ENCODE data around the gene SMIM44.
"Not testable (repeated sequence)": the region's sequence is repeated elsewhere in the genome, so short reads cannot be mapped to it uniquely, and the experiment has no call there.

SMIM44 gene

DNA sequence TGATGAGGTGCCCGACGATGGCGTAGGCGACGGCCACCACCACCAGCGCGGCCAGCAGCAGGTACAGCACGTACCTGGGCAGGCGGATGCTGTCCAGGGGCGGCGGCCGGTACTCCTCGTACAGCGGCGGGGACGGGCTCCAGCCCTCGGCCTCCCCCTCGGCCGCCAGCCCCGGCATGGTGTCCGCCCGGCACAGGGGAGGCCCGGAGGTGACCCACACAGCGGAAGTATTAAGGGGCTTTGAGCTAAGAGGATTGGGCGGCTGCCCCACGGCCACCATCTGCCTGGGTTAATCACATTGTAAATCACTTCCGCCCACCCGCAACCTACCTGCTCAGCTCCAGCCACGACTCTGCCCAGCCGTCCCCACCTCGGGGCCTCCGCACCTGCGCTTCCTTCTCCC lies at the start of gene SMIM44:
Gene SMIM44 (minus strand): TSS at position 216 of the 403 bp plus-strand sequence. CDS start 38 bp downstream, at position 178.
- no peak for DNase-seq

DNA sequence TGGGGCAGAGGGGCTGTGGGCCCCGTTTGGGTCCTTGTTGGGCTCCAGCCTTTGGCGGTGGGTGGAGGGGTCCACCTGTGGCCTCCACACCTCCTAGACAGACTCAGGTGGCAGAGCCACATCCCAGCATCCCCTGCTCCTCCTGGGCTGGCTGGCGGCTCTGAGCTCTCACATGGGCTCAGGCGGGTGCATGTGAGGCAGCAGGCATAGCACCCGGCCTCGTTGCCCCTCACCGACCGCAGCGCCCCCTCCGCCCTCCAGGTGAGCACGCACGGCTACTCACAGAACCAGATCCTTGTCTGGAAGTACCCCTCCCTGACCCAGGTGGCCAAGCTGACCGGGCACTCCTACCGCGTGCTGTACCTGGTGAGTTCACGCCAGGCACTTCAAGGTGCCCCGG lies 49.8 kb upstream of the SMIM44 start:
- no peak for DNase-seq

DNA sequence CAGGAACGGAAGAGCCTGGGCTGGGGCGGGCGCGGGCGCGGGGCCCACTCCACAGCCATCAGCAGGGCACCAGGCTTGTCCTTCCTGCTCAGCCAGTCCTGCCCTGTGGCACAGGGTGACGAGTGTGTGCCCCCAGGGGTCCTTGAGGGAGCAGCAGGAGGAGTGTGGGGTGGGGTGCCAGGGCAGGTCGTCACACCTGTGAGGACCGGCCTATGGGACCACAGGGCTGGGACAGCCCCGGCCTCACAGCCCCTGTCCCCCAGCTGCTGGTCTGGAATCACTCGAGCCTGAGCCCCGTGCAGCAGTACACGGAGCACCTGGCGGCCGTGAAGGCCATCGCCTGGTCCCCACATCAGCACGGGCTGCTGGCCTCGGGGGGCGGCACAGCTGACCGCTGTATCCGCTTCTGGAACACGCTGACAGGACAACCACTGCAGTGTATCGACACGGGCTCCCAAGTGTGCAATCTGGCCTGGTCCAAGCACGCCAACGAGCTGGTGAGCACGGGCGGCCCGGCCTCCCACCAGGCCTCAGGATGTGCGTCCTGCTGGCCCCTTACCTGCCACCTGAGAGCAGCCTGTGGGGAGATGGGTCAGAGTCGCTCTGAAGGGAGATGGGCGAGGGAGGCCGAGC lies 49.0 kb upstream of the SMIM44 start:
- no peak for DNase-seq

DNA sequence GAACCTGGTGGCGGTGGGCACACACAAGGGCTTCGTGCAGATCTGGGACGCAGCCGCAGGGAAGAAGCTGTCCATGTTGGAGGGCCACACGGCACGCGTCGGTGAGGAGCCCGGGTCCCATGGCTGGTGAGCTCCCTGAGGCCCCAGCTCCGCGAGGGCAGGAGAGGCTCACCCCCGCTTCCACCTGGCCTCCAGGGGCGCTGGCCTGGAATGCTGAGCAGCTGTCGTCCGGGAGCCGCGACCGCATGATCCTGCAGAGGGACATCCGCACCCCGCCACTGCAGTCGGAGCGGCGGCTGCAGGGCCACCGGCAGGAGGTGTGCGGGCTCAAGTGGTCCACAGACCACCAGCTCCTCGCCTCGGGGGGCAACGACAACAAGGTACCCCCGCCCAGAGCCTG lies 48.5 kb upstream of the SMIM44 start:
- DNase-seq, result no peak

DNA sequence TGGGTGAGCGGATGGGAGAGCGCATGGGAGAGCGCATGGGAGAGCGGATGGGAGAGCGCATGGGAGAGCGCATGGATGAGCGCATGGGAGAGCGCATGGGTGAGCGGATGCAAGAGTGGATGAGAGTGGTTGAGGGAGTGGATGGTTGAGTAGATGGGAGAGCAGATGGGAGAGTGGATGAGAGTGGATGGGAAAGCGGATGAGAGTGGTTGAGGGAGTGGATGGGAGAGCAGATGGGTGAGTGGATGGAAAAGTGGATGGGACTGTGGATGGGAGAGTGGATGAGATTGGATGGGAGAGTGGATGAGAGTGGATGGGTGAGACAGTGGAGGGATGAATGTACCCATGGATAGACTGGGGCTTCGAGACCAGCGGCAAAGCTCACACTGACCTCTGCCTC lies 47.1 kb upstream of the SMIM44 start:
- no peak for DNase-seq

DNA sequence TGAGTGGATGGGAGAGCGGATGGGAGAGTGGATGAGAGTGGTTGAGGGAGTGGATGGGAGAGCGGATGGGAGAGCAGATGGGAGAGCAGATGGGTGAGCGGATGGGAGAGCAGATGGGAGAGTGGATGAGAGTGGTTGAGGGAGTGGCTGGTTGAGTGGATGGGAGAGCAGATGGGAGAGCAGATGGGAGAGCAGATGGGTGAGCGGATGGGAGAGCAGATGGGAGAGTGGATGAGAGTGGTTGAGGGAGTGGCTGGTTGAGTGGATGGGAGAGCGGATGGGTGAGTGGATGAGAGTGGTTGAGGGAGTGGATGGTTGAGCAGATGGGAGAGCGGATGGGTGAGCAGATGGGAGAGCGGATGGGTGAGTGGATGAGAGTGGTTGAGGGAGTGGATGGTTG lies 46.1 kb upstream of the SMIM44 start:
- not testable (repeated sequence) for DNase-seq

DNA sequence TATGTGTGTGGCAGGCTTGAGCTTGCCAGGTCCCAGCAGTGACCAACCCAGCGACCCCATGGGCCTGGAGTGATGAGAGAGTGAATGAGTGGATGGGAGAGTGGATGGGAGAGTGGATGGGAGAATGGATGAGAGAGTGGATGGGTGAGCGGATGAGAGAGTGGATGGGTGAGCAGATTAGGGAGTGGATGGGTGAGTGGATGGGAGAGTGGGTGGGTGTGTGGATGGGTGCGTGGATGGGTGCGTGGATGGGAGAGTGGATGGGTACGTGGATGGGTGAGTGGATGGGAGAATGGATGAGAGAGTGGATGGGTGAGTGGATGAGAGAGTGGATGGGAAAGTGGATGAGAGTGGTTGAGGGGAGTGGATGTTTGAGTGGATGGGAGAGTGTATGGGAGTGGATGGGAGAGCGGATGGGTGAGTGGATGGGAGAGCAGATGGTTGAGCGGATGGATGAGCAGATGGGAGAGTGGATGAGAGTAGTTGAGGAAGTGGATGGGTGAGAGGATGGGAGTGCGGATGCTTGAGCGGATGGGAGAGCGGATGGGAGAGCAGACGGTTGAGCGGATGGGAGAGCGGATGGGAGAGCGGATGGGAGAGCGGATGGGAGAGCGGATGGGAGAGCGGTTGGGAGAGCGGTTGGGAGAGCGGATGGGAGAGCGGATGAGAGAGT lies 45.4 kb upstream of the SMIM44 start:
- no peak for DNase-seq

DNA sequence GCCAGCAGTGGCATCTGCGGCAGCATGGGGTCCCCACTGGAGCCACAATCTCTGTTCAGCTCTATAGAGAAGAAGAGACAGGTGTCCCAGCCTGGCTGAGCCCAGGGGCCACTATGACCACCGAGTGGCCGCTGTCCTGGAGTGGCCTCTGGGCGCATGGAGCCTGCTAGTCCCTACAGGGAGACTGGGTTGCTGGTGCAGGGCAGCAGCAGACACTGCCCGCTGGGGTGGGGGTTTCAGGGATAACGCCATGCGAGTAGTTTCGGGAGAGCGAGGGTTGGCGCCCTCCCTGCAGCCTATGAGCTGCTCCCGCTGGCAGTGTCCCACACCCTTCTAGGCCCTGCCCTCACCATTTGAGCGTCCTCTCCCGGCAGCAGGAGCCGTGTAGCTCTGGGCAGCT lies 44.8 kb upstream of the SMIM44 start:
- no peak for DNase-seq

DNA sequence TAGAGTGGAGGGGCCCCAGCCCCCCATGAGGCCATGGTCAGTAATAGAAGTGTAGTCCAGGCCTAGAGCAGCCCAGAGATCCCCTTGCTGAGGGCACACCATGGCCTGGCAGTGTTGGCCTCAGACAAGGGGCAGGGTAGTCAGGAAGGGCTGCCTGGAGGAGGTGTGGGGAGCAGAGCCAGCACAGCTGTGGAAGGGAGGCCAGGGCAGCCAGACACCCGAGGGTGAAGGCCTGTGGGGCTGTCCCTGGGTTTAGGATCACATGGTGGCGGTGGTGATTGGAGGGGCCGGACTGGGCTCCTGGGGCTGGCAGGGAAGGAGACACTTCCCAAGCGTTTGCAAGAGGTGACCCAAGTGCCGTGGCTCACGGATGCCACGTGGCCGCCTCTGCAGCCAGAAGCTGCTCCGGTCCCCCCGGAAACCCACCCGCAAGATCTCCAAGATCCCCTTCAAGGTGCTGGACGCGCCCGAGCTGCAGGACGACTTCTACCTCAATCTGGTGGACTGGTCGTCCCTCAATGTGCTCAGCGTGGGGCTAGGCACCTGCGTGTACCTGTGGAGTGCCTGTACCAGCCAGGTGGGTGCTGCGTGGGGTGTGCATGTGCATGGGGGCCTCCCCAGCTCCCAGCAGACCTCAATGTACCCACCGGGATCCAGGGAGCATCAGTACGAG lies 44.1 kb upstream of the SMIM44 start:
- DNase-seq, result no peak

DNA sequence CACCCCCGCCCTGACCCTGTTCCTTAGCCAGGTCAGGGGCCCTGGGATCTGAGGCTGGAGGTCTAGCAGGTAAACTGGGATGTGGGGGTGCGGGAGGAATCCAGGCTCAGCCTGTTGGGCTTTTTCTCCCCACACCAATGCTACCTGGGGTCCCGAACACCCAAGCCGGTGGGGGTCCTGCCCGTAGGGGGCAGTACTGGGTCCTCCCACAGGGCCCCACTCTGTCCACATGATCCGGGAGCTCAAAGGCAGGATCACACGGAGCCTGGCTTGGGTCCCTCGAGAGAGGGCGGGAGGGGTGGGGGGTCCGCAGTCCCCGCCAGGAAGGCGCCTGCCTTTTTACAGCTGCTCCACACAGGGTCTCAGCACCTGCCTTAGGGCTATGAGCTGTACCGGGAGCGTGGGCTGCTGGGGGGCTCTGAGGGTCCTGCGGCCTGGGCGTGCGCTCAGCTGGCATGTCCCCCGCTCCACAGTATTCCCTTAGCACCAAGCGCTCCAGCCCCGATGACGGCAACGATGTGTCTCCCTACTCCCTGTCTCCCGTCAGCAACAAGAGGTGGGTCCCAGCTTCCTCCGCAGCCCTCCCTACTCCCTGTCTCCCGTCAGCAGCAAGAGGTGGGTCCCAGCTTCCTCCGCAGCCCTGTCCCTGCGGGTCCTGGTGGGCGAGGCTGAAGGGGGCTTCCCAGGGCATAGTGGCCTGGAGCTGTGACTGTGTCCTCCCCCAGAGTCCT lies 43.4 kb upstream of the SMIM44 start:
- DNase-seq, result no peak

DNA sequence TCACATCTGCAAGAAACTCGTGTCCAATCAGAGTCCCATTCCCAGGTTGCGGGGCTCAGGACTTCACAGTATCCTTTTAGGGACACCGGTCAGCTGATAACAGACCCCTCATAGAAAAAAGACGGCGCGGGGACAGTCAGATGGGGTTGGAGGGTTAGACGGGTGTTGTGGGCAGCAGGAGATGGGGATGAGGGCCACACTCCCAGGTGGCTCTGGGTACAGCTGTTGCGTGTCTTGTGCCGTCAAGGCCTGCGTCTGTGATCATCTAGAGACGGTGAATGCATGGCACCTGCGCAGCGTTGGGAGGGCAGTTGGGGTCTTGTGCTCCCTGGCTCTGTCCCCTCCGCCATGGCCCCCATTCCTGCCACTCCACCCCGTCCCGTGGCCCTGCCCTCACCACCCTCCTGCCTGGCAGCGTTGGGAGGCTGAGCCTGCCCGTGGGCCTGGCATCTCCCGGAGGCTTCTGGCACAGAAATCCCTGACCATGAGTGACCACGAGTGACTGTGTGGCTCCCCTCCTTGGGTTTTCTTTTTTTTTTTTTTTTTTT lies 41.7 kb upstream of the SMIM44 start:
- no peak for DNase-seq

DNA sequence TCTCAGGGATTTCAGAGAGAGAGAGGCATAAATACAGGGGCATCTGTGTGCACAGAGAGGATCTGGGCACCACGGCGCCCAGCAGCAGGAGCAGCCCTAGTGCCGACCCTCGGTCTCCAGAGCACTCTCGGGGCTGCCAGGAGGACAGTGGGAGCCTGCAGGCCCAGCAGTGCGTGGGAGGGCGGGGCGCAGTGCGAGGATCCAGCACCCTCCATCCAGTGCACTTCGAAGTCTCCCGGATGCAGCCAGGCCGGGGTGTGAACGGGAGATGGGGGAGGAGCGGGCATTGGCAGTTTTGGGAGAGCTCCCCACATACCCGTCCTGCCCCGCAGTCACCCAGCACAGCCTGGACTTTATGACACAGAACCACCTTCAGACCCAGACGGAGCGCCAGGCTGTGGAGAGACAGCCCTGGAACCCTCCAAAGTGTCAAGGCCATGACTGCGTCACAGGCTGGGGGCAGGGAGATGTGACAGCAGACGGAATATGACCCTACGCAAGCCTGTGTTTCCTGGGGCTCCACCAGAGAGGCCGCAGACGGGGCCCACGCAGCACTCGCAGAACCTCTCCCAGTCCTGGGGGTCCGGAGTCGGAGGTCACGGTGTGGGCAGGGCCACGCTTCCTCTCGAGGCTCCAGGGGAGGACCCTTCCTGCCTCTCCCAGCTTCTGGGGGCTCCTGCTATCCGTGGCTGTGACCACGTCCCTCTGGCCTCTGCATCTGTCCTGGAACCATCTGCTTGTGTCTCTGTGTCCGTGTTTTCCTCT lies 41.0 kb upstream of the SMIM44 start:
- DNase-seq, result no peak

DNA sequence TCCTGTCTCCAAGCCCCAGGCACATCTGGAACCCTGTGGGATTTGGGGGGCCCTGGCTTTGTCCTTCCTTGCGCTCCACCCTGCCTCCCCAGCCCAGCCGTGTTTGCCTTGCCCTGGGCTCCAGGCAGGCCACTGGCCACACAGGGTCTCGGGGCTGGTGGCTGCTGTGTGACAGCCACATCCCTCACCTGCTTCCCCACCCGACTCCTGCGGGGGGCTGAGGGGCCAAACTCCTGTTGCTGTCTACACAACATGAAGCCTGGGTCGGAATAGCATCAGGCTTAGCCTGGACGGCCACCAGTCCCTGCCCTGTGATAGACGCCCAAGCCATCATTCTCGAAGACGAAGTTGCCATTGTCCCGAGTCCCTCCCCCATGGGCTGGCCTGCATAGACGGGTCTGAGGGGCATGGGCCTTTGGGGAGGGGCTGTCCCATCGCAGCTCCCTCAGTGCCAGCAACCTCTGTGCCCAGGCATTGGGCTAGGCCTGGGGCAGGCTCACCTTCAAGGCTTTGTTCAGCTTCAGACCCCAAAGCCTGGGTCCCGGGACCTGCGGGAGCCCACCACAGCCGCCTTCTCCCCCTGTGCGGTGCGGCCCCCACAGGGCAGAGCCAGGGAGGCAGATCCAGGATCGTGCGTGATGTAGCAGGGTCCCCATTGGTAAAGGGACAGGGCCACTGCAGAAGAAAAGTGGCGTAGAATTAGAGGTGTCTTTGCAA lies 40.3 kb upstream of the SMIM44 start:
- DNase-seq, result no peak

DNA sequence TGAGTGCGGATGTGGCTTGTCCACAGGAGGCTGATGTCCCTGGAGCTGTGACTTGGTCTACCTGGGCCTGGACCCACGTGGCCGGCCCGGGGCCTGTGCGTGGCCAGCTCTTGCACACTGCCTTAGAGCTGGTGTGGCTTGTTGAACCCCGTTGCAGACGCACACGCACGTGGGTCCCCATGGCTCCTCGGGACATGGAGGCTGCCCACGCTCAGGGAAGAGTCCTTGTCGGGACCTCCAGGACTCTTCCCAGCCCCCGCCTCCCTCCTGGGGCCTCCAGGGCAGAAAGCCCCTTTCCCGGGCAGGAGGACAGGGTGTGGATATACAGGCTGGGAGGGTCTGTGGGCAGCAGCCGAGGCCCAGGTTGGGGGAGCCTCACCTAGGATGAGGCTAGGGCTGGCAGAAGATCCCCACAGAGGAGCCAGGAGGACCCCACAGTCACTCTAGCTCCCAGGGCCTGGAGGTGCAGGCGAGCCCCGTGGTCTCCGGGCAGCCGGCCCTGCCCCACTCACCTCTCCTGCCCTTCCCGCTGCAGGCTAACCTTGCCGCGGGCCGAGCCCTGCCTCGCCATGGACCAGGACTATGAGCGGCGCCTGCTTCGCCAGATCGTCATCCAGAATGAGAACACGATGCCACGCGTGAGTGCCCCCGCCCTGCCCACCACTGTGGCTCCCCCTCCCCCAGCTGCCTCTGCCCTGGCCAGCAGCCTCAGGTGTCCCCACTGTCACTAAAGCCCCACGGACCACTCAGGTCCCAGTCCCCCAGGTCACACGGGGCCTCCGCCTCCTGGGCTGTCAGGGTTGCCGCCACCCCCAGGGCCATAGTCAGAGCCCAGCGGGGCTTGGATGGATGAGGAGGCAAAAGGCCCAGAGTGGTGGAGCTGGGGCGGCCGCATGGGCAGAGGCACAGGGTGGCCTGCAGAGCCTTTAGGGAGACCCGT lies 39.5 kb upstream of the SMIM44 start:
- DNase-seq, result no peak

DNA sequence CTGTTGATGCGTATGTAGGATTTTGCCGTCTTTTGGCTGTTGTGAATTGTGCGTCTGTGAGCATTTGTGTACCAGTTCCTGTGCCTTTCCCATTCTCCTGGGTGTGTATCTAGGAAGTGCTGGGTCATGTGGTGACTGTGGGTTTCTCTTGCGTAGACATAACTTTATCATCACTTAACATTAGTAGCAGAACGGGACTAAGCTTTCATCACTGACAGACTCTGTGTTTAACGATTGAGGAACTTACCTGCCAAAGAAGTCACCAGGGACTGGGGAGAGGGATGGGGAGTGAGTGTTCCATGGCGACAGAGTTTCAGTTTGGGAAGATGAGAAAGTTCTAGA lies 37.8 kb upstream of the SMIM44 start:
- DNase-seq, result no peak

DNA sequence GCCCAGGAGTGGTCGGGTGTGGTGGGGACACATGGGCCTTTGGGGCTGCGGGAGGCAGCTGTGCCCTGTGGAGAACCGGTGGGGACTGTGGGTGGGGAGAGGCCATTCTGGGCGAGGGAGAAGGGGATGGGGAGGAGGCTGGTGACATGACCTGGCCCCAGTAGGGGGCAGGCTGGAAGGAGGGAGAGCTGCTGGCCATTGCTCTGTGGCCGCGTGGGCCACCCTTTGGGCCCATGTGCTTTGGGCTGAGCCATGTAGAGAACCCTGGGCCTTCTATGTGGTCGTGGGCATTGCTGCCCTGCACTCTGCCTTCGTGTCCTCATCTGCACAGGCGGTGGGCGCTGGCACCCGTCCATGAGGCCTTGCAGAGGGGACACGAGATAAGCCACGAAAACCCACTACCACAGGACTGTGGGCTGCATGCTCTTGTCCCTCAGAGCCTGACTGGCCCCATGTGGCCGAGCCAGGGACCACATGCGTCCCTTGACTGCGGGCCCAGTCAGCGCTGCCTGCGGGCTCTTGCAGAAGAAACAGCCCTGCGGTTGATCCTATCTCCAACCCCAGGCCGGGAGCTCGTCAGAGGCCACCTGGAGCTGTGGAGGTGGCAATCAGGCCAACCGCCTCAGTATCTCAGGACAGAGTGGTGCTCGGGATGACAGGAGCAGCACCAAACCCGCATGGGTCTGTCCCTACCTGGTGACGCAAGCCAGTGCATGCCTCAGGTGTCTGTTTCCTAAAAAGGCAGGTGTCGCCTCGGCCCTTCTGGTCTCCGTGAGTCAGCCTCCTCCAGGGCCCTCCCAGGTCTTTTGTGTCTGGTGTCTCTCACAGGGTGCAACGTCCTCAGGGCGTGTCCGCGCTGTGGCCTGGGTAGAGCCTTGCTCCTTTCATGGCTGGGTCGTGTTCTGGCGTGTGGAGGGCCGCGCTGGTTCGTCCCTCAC lies 37.2 kb upstream of the SMIM44 start:
- DNase-seq, result no peak

DNA sequence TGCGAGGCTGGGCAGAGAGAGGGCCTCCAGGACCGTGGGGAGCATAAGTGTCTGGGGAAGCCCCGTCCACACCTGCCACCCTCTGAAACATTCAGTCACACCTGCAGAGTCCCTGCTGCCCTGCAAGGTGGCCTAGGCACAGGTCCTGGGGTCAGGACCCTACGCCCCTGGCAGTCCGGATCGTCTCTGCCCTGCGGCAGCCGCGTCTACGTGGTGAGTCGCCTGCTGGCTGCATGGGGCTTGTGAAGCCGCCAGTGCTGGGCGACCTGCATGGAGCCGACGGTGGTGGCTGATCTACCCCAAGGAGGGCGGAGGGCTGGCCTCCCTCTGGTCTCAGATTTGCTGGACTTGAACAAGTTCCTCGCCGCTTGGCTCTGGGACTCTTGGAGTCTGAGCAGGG lies 35.9 kb upstream of the SMIM44 start:
- DNase-seq, result no peak

DNA sequence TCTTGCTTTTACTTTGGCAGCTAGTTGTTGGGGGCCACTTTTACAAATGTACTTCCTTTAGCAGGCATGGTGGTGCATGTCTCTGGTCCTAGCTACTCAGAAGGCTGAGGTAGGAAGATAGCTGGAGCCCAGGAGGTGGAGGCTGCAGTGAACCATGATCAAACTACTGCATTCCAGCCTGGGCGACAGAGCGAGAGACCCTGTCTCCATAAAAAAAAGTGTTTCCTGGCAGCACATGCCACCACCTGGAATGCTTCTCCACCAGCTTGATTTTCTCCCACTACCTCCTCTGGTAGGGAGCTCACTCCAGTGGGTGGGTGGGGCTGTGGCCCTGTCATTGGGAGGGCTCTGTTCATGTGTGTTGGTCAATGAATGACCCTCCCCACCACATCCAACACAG lies 35.4 kb upstream of the SMIM44 start:
- no peak for DNase-seq

DNA sequence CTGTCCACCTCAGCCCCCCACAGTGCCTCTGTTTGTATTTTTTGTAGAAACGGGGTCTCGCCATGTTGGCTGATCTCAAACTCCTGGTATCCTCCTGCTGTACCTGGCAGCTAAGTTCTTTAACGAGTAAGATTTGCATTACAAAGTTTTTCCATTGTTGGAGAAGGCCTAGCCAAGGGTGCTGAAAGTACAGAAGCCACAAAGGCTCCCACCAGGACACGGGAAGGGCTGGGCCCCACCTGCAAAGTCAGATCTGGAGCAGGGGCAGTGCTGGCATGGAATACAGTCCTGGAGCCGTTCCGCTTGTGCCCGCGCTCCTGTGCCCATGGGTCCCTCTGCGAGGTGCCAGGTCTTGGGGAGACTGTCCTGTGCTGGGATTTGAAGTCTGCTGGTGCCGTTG lies 35.0 kb upstream of the SMIM44 start:
- no peak for DNase-seq

DNA sequence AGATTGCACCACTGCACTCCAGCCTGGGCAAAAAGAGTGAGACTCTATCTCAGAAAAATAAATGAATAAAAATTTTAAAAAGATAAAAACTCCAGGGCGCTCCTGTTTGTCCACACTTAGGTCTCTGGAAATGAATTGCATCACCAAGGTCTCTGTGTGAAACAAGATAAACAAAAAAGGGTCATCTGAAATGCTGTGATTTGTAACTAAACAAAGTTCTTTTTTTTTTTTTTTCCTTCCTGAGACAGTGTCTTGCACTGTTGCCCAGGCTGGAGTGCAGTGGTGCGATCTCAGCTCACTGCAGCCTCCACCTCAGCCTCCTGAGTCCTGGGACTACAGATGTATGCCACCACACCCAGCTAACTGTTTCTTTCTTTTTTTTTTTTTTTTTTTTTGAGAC lies 34.4 kb upstream of the SMIM44 start:
- no peak for DNase-seq

Data from activated CD4-positive, alpha-beta T cell treated with anti-CD3 and anti-CD28 coated beads, Interleukin-2, amount 50 U/mL, for 1 hour (primary cell).